ENCODE results near the gene WFIKKN2. TPM values are rescaled to one million over a fixed set of nuclear protein-coding genes. Genes with fewer than 3 reads are reported as not detected.

Gene WFIKKN2
- total RNA-seq, 2 donors from 2014 or later: not detected

DNA sequence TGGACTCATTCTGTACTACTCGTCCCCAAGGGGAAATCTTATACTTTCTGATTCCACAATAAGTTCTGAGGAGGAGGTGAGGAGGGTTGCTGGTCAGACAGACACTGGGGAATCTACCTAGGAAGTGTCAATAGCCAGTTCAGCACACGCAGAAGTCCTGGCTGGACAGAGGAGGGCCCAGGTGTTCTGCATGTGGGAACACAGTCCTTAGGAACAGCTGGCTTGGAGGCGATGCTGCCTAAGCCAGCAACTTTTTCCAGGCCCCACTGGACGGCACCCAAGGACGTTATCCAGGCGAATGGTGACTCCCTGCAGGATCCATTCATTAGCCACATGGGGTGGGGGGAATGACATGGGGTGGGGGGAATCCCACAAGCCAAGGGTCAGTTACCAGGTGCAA, 29.9 kb upstream of the WFIKKN2 start:
- Mint-ChIP-seq H3K27ac (peak overlapping the region in 1 of 2 donors; percentile 27), H3K36me3 (no peaks in the 10 kb centered on the region), H3K9me3 (no peaks in the 10 kb centered on the region)
- DNase-seq (ENCODE audit: low spot score in 2 of 2): no peak
- ATAC-seq: no peak

DNA sequence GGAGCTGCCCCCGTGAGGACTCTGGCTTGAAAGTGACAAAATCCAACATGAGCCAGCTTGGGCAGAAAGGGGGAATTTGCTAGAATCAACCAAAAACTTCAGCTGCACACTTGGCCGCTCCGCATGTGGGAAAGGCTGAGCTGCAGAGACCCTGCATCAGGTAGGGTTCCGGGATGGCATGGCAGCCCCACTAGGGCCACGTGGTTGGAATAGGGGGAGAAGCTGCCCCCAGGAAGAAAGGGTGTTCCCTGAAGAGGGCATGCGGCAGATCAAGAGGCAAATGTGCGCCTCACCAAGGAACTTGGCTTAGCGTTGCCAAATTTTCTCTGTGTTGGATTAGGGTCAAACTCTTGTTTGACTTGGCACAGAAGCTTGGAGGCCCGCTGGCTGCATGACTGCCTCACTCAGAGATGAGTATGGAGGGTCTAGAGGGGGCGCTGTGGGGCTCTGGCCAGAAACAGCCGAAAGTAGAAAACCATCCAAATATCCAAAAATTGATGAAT, 29.2 kb upstream of the WFIKKN2 start:
- Mint-ChIP-seq H3K27ac (no peak overlapping the region), H3K36me3 (no peaks in the 10 kb centered on the region), H3K9me3 (no peaks in the 10 kb centered on the region)
- ATAC-seq (no peak), DNase-seq (ENCODE audit: low spot score in 2 of 2) (no peak)

DNA sequence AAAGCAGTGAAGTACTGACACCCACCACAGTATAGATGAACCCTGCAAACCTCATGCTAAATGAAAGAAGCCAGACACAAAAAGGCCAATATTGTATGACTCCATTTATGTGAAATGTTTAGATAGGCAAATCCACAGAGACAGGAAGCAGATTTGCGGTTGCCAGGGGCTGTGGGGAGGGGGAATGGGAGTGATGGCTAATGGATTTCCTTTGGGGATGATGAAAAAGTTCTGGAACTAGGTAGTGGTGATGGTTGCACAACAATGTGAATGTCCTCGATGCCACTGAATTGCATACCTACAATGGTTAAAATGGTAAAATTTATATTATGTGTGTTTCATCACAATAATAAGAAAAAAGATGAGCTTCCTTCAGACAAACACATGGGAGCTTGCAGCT, 28.4 kb upstream of the WFIKKN2 start:
- no peak for ATAC-seq

DNA sequence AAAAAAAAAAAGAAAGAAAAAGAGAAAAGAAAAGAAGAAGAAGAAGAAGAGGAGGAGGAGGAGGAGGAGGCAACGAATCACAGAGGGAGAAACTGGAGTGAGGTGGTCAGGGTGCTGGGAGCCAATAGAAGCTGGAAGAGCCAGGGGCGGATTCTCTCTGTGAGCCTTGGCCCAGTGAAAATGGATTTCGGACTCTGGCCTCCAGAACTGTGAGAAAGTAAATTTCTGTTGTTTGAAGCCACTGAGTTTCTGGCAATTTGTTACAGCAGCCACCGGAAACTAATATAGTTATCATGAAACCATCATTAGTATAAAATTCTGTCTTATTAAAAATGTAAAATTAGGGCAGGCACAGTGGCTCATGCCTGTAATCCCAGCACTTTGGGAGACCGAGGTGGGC, 27.7 kb upstream of the WFIKKN2 start:
- no peak overlapping the region for H3K27ac Mint-ChIP-seq
- H3K9me3 Mint-ChIP-seq: no peaks in the 10 kb centered on the region
- no peaks in the 10 kb centered on the region for H3K36me3 Mint-ChIP-seq
- DNase-seq (ENCODE audit: low spot score in 2 of 2) (no peak), ATAC-seq (no peak)

More for the DNA sequence above, 28.4 kb upstream of the WFIKKN2 start:
- Mint-ChIP-seq H3K27ac (no peak overlapping the region), H3K36me3 (no peaks in the 10 kb centered on the region), H3K9me3 (no peaks in the 10 kb centered on the region)
- DNase-seq (ENCODE audit: low spot score in 2 of 2): no peak

DNA sequence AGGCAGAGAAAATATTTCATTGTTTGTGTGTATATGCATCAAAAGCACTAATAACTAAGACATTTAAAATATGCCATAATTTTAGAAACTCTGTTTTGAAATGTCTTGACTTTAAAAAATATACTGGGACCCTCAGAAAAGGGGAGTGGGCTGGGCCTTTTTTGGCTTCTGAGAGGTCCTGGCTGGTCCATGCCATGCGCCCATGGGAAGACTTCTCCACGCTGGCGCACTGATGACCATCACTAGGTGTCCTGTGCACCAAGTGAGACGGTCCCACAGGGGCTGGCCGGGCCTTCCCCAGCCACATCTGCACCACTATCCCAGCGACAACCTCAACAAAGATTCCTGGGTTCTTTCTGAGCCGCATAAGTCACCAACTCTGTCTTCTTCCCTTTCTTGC, 27.0 kb upstream of the WFIKKN2 start:
- no peak overlapping the region for H3K27ac Mint-ChIP-seq
- ATAC-seq: no peak
- no peaks in the 10 kb centered on the region for H3K36me3 Mint-ChIP-seq
- DNase-seq (ENCODE audit: low spot score in 2 of 2): no peak
- no peaks in the 10 kb centered on the region for H3K9me3 Mint-ChIP-seq

DNA sequence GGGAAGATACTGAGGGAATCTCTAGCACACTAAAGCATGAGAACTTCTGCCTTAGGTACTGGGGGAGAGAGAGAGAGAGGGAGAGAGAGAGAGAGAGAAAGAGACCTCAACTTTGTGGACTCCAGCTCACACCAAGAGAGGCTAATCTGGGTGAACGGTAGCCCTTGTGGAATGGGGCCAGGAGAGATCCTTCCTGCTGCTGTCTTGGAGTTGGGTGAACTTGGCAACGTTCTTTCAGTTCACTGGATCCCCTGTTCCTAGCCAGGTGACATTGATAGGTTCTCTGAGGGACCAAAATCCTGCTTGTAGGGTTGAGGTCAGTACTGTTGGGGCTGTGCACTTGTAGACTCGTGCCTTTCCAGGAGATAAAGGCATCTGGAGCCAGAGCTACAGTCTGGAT, 26.5 kb upstream of the WFIKKN2 start:
- H3K36me3 Mint-ChIP-seq: no peaks in the 10 kb centered on the region
- no peaks in the 10 kb centered on the region for H3K9me3 Mint-ChIP-seq
- ATAC-seq (no peak), DNase-seq (ENCODE audit: low spot score in 2 of 2) (no peak)
- no peak overlapping the region for H3K27ac Mint-ChIP-seq

DNA sequence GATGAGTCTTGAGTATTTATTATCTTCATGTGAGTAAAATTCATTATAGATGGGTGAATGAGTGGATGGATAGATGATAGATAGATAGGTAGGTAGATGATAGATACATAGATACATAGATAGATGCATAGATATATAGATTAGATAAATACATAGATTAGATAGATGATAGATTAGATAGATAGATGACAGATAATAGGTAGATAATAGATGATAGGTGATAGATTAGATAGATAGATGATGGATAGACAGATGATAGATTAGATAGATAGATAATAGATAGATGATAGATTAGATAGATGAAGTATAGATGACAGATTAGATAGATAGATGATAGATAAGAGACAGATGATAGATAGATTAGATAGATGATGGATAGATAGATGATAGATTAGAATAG, 21.8 kb upstream of the WFIKKN2 start:
- H3K9me3 Mint-ChIP-seq: no peaks in the 10 kb centered on the region
- H3K36me3 Mint-ChIP-seq: no peaks in the 10 kb centered on the region
- no peak for ATAC-seq
- DNase-seq (ENCODE audit: low spot score in 2 of 2): no peak
- H3K27ac Mint-ChIP-seq: no peak overlapping the region

DNA sequence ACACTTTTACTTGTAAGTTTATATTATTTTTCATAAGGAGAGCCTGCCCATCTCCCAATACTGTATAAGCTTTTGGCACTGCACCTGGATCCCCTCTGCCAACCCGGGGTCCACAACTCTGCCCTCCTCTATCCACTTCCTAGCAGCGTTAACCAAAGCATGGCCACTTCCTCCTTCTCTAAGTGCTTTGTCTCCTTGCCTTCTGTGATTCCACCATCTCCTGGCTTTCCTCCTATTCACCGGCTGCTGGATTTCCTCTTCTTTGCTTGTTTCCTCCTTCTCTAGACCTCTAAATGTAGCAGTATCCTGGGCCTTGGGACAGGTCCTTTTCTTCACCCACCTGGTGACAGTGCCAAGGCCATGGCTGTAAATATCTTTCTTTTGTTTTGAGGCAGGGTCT, 20.0 kb upstream of the WFIKKN2 start:
- Mint-ChIP-seq H3K27ac (no peak overlapping the region), H3K36me3 (no peaks in the 10 kb centered on the region), H3K9me3 (no peaks in the 10 kb centered on the region)
- DNase-seq (ENCODE audit: low spot score in 2 of 2) (no peak), ATAC-seq (no peak)

DNA sequence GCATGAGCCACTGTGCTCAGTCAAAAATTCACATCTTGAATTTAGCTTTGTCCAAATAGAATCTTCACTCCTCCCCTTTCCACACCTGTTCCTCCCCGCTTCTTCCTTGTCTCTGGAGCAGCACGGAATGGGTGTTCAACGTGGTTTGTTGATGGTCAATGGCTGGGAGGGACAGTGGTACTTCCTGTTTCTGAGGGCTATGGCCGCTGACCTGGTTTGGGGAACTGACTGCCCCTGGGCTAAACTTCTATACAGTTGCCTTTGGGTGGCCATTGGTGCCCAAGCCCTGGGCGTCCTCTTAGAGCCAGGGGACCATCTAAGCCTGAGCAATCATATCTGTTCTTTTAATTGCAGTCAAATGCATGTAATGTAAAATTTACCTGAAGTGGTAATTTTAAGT, 19.1 kb upstream of the WFIKKN2 start:
- Mint-ChIP-seq H3K36me3 (no peaks in the 10 kb centered on the region), H3K9me3 (no peaks in the 10 kb centered on the region), H3K27ac (no peak overlapping the region)
- ATAC-seq (no peak), DNase-seq (ENCODE audit: low spot score in 2 of 2) (no peak)

DNA sequence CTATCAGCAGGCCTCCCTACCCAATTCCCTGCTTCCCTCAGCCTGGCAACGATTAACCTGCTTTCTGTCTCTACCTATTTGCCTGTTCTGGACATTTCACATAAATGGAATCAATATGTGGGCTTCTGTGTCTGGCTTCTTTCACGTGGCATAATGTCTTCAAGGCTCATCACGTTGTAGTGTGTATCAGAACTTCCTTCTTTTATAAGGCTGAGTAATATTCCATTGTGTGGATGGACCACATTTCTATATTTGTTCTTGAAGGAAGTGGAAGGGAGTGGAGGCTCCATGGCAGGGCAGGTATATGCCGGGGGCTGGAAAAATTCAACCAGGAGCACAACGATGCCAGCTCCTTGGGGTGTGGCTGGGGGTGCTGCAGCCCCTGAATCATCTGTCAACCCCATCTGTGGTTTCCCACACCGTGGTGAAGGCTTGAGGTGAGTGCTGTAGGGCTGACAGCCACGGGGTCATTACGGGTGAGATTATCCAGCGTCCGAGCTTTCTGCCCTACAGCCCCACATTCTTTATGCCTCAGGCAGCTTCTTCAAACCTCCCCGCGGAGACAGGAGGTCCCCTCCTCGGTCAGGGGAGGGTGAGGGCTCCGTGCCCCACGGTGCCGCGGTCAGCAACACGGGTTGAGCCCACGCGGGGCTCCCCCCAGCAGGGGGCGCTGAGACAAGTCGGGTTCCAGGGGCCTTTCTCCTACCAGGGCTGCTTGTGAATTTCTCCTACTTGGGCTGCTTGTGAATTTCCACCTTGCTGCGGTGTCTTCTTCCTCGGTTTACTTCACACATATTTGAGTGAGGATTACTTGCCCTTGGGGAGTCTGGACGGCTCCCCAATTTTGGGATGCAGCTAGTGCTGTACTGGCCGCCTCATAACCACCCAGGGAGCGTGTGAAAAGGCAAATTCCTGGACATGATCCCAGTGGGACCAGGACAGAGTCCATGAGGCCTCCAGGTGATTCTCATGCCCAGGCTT, 18.3 kb upstream of the WFIKKN2 start:
- H3K9me3 Mint-ChIP-seq: no peaks in the 10 kb centered on the region
- DNase-seq (ENCODE audit: low spot score in 2 of 2) (peak; percentile 63 to 75), ATAC-seq (peak; percentile 64 to 82)
- no peaks in the 10 kb centered on the region for H3K36me3 Mint-ChIP-seq
- H3K27ac Mint-ChIP-seq: no peak overlapping the region

DNA sequence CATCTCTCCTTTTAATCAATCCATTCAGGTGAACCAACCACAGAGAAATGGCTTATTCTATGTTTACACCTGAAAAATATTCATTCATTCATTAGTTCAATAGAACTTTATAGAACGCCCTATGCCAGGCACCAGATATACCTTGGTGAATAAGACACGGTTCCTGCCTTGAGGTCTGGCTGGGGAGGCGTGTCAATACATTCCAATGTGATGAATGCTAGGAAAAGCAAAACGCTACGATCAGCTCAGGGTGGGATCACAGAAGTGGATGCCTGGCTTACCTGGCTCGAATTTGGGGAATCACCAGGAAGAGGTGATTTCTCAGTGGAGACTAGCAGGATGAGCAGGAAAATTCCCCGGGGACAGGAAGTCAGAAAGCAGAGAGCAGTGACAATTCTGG, 17.5 kb upstream of the WFIKKN2 start:
- no peak for ATAC-seq
- no peak overlapping the region for H3K27ac Mint-ChIP-seq
- no peak for DNase-seq (ENCODE audit: low spot score in 2 of 2)
- no peaks in the 10 kb centered on the region for H3K9me3 Mint-ChIP-seq
- no peaks in the 10 kb centered on the region for H3K36me3 Mint-ChIP-seq

DNA sequence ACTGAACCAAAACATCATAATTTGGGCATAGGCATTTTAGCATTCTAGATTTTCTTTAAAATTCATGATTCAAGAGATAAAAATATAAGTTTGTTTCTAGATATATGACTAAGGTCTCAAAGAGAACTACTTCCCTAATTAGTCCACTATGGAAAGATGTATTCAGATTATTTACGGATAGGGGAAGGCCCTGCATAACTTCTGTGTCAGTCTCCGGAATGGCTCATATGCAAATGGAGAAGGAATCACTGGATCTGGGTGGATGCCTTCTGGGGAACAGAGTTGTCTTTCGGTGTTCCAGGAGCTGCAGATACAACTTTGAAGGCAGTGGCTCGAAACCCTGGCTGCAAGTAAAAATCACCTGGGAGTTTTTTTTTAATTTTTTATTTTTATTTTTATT, 17.1 kb upstream of the WFIKKN2 start:
- DNase-seq (ENCODE audit: low spot score in 2 of 2): no peak
- no peaks in the 10 kb centered on the region for H3K36me3 Mint-ChIP-seq
- ATAC-seq: no peak
- H3K27ac Mint-ChIP-seq: no peak overlapping the region
- H3K9me3 Mint-ChIP-seq: no peaks in the 10 kb centered on the region

DNA sequence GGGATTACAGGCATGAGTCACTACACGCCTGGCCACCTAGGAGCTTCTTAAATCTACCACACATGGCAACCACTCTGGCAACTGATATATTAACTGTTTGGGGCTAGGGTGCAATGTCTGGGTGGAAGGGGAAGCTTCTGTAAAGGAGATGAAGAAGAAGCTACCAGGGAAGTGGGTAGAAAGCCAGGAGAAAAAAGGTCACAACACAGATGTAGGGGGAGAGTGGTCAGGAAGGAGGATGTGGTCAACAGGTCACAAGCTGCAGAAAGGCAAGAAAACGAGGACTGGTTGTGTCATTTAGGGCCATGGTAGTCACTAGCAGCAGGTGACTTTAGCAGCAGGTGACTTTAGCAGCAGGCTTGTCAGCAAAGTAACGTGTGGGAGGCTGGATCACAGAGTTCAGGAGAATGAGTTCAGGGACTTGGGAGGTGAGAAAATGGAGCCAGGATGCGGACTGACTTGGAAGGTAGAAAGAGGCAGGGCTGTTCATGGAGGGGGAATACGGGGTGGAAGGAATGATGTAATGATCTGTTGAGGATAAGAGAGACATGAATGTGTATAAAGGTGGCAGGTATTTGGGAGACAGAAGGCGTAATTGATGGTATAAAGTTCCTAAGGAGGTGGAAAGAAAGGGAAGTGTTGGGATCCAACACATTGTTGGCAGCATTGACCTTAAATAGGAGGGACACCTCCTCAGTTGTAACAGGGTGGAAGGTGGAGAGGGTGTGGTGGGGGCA, 16.3 kb upstream of the WFIKKN2 start:
- Mint-ChIP-seq H3K9me3 (peaks cover 0 to 5% of the 10 kb centered on the region in 2 donors), H3K27ac (peak overlapping the region; percentile 11 to 24), H3K36me3 (no peaks in the 10 kb centered on the region)
- peak; percentile 13 to 77 for ATAC-seq
- DNase-seq (ENCODE audit: low spot score in 2 of 2): no peak

DNA sequence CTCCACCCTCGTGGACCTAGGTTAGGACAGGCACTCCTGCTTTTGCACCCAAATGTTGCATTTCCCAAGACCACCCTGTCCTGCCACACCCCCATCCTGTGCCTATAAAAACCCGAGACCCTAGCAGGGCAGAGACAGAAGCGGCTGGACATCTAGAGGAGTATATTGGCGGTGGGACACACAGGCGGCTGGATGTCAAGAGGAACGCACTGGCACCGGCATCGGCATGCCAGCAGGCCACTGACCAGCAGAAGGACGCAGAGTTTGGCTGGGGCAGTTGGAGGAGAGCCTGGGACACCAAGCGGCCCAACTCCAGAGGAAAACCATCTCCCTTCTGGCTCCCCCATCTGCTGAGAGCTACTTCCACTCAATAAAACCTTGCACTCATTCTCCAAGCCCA, 14.7 kb upstream of the WFIKKN2 start:
- no peaks in the 10 kb centered on the region for H3K36me3 Mint-ChIP-seq
- H3K9me3 Mint-ChIP-seq: peaks cover 0 to 5% of the 10 kb centered on the region in 2 donors
- peak overlapping the region in 1 of 2 donors; percentile 58 for H3K27ac Mint-ChIP-seq
- DNase-seq (ENCODE audit: low spot score in 2 of 2): no peak
- ATAC-seq: no peak

DNA sequence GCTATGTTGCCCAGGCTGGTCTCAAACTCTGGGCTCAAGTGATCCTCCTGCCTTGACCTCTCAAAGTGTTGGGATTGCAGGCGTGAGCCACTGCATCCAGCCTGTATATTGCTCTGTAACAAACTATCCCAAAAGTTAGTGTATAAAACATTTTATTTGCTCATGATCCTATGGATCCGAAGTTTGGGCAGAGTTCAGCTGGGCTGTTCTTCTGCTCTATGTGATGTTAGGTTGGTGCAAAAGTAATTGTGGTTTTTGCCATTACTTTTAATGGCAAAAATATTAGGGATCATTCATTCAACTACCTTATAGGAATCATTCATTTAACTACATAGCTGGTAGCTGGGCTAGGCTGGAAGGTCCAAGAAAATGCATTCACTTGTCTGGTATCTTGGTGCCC, 12.8 kb upstream of the WFIKKN2 start:
- ATAC-seq: no peak
- DNase-seq (ENCODE audit: low spot score in 2 of 2): no peak
- H3K9me3 Mint-ChIP-seq: peaks cover 0 to 5% of the 10 kb centered on the region in 2 donors
- no peak overlapping the region for H3K27ac Mint-ChIP-seq
- H3K36me3 Mint-ChIP-seq: no peaks in the 10 kb centered on the region

DNA sequence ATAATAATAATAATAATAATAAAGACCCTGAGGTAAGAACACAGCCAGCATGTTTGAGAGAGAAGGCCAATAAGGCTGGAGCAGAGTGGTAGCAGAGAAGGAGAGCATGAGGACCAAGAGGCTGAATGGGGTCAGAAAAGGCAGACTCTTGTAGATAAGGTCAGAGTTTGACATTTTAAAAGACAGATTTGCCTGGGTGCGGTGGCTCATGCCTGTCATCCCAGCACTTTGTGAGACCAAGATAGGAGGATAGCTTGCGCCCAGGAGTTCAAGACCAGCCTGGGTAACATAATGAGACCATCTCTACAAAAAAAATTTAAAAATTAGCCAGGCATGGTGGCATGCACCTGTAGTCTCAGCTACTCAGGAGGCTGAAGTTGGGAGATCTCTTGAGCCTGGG, 11.0 kb upstream of the WFIKKN2 start:
- Mint-ChIP-seq H3K36me3 (no peaks in the 10 kb centered on the region), H3K27ac (no peak overlapping the region), H3K9me3 (peaks cover 0 to 5% of the 10 kb centered on the region in 2 donors)
- DNase-seq (ENCODE audit: low spot score in 2 of 2) (no peak), ATAC-seq (no peak)

DNA sequence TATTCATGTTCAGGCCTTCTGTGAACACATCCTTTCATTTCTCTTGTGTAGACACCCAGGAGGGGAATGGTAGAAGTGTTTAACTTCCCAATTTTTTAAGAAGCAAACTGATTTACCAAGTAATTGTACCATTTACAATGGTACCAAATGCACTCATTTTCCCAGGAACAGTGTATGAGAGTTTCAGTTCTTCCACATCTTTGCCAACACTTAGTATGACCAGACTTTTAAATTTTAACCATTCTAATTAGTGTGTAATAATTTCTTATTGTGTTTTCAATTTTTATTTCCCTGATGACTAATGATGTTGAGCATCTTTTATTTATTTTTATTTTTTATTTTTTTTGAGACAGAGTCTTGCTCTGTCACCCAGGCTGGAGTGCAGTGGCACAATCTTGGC, 10.2 kb upstream of the WFIKKN2 start:
- Mint-ChIP-seq H3K36me3 (no peaks in the 10 kb centered on the region), H3K9me3 (peaks cover 0 to 5% of the 10 kb centered on the region in 2 donors), H3K27ac (no peak overlapping the region)
- DNase-seq (ENCODE audit: low spot score in 2 of 2): no peak
- no peak for ATAC-seq
